DMS153 treated with DMSO at 0.1 percent for 48 hours (cell line): Measurements from ENCODE around the gene ZCCHC14.
"Not testable (repeated sequence)": the region's sequence is repeated elsewhere in the genome, so short reads cannot be mapped to it uniquely, and the experiment has no call there.

Source experiments
- DNase-seq: peaks from one replicate; lab custom pipeline; 2025; ENCODE audit not compliant: unreplicated experiment; lab: John Stamatoyannopoulos, UW

ZCCHC14 gene

GRCh38 chr16:87366930-87367329 is 125.9 kb downstream of the ZCCHC14 start:
- no peak for DNase-seq

DNA sequence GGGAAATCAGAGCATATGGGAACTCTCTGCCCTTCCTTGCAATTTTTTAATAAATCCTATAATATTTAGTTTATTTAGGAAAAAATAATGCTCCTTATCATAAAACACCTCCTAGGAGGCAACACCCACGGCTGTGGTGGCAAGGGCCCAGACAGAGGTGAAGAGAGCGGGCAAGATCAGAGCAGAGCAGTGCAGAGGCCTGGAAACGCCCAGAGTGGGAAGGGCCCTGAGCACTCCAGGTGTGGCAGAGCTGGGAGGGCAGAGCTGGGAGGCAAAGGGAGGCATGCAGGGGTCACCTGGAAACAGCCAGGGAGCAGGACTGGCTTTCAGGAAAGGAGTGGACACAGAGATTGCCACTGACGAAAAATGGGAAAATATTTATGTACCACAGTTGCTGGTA is 126.5 kb downstream of the ZCCHC14 start:
- DNase-seq = no peak

DNA sequence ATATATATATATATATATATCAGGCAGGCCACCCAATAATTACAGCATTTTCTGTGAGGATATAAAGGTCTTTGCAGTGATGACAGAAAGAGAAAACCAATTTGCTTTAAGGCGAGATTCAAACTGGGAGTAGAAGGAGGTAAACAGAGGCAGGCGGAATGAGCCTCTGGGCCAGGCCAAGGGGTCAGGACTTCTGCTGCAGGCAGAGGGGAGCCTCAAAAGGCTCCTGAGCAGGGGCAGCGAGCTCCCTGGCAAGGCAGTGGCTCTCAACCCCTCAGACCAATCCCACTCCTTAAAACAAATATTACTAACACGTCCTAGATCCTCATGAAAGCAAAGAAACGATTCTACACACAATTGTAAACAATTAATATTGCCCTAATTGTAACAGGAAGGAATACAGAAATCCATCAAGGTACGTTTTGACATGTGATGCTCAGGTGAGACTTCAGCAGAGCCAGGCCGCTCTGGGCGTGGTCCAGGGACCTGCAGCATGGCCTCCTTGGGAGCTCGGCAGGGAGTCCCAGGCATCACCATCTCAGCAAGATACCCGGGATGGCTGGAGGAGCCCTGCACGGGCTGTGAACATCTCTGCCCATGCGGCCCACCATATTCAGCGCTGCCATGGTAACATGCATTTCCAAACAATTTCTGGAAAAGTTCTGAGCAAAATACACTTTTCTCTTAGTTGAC is 127.7 kb downstream of the ZCCHC14 start:
- no peak for DNase-seq

- no peak for DNase-seq
Observed at GRCh38 chr16:87363771-87364455, 128.9 kb downstream of the ZCCHC14 start.

- DNase-seq = not testable (repeated sequence)
Observed at GRCh38 chr16:87362828-87363559, 129.8 kb downstream of the ZCCHC14 start.

DNA sequence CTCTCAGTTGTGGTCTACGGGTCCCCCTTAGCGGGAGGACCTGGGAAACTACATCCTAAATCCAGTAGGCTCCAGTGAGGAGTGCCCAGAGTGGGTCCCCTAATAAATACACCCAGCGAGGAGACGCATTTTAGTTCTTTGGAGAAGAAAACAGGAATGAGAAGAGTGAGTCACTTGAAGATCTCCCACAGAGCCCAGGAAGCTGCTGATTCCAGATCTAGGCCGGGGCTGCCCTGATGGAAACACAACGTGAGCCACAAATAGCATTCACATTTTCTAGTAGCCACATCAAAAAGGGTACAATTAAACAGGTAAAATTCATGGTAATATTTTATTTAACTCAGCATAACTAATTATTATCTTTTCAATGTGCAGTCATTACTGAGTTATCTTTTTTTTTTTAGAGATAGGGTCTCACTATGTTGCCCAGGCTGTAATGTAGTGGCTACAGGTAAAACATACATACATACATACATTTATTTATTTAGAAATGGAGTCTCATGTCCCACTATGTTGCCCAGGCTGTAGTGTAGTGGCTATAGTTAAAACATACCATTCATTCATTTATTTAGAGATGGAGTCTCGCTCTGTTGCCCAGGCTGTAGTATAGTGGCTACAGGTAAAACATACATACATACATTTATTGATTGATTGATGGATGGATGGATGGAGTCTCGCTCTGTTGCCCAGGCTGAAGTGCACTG is 130.8 kb downstream of the ZCCHC14 start:
- no peak for DNase-seq

- no peak for DNase-seq
Observed at GRCh38 chr16:87360862-87361610, 131.8 kb downstream of the ZCCHC14 start.

DNA sequence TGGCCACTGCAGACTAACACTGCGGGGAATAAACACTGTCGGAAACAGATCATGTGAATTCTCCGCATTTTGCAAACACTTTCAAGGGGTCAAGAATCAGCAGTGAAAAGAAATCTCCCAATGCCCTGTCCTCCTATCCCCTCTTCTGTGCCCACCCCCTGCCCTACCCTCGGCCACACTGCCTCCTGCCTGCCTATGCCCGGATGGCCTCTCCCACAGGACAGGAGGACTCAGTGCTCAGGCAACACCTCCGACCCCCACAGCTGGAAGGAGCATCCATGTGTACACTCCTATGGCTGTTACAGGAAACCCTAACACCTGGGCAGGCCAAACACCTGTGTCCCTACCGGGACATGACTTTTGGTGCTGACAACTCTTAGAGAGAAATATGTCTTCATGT is 133.7 kb downstream of the ZCCHC14 start:
- DNase-seq = no peak

DNA sequence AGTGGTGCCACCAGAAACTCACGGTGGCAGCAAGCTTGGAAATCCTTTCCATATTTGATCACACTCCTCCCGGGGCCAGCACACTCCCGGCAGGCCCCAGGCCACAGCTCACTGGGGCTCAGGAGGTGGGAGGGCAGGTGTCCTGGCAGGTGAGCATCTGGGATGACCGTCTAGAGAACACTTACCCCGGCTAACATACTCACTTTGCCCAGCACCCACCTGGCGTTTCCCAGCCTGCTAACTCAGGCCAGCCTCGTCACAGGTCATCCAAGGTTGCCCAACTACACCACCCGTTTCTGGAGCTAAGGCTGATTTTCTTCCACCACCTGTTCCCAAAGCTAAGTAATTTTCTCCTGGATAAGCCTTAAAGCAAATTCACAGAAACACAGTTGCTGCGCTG is 134.1 kb downstream of the ZCCHC14 start:
- no peak for DNase-seq

GRCh38 chr16:87358250-87358649 is 134.6 kb downstream of the ZCCHC14 start:
- DNase-seq = no peak

- DNase-seq = no peak
Observed at GRCh38 chr16:87356491-87356853, 136.4 kb downstream of the ZCCHC14 start.
